ENCODE results near the gene GFOD1.

GRCh38 chr6:13522656-13523055, 35.3 kb upstream of the GFOD1 start:
- no peak for TF ChIP-seq ISL1 (CRISPR knock-in tag; IDR thresholded peaks at IDR 0.05)
- TF ChIP-seq OSR1 (CRISPR knock-in tag; IDR thresholded peaks at IDR 0.05) = no peak
- TF ChIP-seq ESRRG (CRISPR knock-in tag; IDR thresholded peaks at IDR 0.05) = no peak
- no peak for TF ChIP-seq ZNF565 (CRISPR knock-in tag; conservative IDR thresholded peaks at IDR 0.05; ENCODE audit: low read depth)
- no peak for TF ChIP-seq BACH2 (CRISPR knock-in tag; IDR thresholded peaks at IDR 0.05; ENCODE audit: borderline replicate concordance)
- no peak for TF ChIP-seq TOX (CRISPR knock-in tag; IDR thresholded peaks at IDR 0.05; ENCODE audit: borderline replicate concordance)
- TF ChIP-seq CREB5 (CRISPR knock-in tag; IDR thresholded peaks at IDR 0.05; ENCODE audit: low read depth) = no peak
- no peak for TF ChIP-seq PATZ1 (CRISPR knock-in tag; IDR thresholded peaks at IDR 0.05; ENCODE audit: borderline replicate concordance)
- TF ChIP-seq ZFP3 (CRISPR knock-in tag; IDR thresholded peaks at IDR 0.05) = no peak
- TF ChIP-seq ARNTL (CRISPR knock-in tag; IDR thresholded peaks at IDR 0.05; ENCODE audit: borderline replicate concordance, low read depth) = no peak
- TF ChIP-seq RARB (CRISPR knock-in tag; IDR thresholded peaks at IDR 0.05) = no peak
- TF ChIP-seq POU6F1 (CRISPR knock-in tag; IDR thresholded peaks at IDR 0.05; ENCODE audit: borderline replicate concordance, low read depth) = no peak
- TF ChIP-seq TSHZ2 (CRISPR knock-in tag; IDR thresholded peaks at IDR 0.05) = no peak

All from SK-N-SH treated with all-trans-retinoic acid at 6 μM for 48 hours (cell line).